GM18951 (cell line): Measurements from ENCODE around the gene SMIM38.

Experiments used
- POLR2A ChIP-seq: IDR thresholded peaks from 4 replicates; pipeline ENCODE4 v1.6.1; 2011; ENCODE audit warnings: mild to moderate bottlenecking; ENCODE audit not compliant: insufficient read length, insufficient read depth; ENCODE audit errors: extremely low read depth
- in situ Hi-C: fragments of 300-500 bp; cut with MboI; formaldehyde crosslinking; loops from one replicate; pipeline ENCODE4 v1.12.0; 2022; ENCODE audit warnings: low sequenced_read_pairs, mixed read lengths, inconsistent platforms; ENCODE audit not compliant: unreplicated experiment

Gene SMIM38

DNA sequence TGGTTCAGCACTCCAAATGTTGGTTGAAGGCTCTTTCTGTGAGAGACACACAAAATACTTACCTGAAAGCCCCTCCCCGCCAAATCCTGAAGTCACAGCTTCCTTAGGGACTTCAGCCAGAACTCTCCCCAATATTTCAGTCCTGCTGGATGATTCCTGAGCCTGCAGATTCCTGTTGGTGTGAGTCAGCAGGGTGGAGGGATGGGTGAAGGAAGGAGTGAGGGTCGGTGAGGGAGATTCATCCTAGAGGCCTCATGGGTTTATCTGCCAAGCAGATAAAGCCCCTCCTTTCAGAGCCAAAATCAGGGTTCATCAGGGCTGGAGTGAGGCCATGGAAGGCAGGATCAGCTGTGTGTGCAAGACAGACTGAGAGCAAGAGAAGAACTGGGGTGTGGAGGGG, 37.9 kb downstream of the SMIM38 start:
- in situ Hi-C loops: no loop called here
- no peak for TF ChIP-seq POLR2A

DNA sequence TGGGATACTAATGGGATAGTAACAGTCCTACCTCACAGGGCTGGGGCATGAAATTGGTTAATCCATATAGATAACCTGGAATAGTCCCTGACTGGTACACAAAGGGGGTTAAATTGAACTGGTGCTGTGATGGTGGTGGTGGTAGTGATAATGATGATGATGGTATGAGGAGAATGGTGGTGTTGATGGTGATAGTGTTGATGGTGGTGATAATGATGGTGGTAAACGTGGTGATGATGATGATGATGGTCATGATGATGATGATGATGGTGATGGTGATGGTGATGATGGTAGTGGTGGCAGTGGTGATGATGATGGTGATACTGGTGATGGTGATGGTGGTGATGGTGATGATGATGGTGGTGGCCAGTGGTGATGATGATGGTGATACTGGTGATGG, 38.7 kb downstream of the SMIM38 start:
- in situ Hi-C loops: no loop called here
- no peak for TF ChIP-seq POLR2A

DNA sequence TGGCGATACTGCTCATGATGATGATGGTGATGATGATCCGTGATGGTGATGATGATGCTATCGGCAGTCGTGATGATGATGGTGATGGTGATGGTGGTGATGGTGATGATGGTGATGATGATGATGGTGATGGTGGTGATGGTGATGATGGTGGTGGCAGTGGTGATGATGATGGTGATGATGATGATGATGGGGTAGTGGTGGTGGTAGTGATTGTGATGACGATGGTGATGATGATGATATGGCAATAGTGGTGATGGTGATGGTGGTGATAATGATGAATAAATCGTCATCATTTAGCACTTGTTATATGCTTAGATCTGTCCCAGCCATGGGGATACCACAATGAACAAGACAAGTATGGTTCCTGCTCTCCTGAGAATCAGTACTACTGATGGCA, 39.2 kb downstream of the SMIM38 start:
- no peak for TF ChIP-seq POLR2A
- in situ Hi-C loops: no loop called here

DNA sequence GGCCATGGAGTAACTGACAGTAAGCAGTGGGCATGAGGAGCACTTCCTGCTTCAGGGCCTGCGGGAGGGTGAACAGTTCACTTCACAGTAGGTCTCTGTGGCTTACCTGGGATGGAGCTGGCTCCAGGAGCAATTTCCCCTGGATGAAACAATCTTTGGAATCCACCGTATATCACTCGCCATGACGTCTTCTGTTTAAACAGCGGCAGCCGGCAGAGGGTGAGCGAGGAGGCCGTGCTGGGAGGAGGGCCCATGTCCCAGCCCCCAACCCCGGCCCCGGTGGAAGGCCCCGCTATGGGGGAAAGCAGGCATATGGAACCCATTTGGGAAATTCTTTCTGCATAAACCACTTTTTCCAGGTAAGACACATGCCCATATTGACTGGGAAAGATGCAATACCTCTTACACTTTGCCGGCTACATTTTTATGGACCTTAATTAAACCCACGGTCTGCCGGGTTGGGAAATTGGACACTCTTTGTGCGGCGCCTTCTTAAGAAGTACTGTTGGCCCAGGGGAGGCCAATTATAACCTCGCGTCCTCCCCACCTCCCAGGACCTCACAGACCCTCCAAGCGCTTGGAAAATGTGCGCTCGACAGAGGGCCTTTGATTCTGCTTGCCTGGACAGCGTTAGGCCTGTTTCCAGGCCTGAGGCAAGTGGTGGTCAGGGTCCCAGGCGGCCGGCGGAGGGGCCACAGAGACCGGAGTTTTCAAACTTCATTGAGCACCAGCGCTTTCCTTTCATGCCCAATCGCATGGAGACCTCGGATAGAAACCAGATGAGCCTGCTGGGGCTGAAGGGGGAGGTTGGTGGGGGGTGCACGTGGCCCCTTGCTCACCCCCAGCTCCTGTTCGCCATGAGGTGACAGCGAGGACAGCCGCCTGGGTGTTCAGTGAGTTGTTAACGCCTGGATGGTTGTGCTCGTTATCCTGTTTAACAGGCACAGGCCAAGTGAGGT, 40.4 kb downstream of the SMIM38 start:
- in situ Hi-C loops: no loop called here
- no peak for TF ChIP-seq POLR2A

DNA sequence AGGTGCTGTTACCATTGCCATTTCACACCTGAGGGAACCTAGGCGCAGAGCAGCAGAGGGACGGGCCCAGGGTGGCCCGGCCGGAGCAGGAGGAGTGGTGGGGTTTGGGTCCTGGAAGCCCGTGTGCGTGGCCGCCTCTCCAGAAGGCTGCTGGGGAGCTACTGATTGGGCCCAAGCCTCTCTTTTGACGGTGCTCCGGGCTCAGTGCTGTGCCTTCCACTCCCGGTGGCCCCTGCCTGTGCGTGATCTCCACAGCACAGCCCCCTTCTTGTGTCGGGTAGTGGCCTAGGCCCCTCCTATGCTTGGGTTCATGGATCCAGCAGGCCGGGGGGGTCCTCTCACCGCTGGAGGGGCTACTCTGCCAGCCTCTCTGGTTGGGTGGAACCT, 41.0 kb downstream of the SMIM38 start:
- no peak for TF ChIP-seq POLR2A

DNA sequence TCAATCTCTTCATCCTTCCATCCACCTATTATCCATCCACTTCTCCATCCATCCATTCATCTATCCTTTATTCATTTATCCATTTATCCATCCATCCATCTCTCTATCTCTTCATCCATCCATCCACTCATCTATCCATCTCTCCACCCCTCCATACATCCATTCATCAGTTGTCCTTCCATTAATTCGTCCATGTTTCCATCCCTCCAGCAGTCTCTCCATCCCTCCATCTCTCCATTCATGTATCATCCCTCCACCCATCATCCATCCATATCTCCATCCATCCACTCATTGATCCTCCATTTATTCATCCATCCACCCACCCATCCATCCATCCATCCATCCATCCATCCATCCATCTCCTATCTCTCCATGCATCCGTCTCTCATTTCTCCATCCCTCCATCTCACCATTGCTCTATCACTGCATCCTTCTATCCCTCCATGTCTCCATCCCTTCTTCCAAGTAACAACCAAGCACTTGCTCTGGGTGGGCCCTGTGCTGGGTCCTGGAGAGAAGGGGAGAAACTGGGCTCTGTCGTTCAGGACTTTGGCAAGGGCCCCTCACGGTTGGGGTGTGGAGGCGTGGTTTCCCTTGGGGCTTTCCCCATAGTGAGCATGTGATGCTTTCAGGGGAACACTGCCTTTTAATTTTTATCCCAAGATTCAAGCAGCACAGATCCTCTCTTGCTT, 43.3 kb downstream of the SMIM38 start:
- in situ Hi-C loops: no loop called here

More for the DNA sequence above, 41.0 kb downstream of the SMIM38 start:
- in situ Hi-C loops: no loop called here

DNA sequence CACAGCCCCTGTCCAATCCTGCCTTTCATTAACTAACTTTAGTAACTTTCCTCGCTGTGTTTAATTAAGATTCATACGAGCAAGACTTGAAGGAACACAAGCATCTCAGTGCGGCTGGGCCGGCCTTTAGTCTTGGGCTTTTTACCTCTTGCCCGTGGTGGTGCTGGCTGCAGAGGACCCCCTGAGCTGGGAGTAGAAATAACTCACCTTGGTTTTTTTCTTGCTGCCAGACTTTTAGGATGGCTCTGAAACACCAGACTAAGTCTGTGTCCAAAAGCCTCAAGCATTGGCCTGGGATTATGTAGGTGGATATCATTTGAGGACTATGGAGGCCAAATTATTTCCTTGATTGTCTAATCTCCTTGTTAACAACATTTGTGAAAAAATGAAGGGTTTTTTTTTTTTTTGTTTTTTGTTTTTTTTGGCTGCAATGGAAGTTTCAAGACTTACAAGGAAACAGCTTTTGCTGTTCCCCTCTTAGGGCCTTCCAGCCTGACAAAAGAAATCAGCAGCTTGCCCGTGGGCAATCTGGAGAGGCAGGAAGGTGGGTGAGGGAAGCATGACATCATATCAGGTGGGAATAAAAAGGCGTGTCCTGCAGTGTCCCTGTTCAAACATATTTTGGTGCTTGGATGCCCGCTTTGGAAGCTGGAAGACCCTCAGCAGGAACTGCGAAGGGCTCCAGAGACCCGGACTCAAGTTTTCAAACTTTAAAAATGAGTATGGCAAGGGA, 44.0 kb downstream of the SMIM38 start:
- in situ Hi-C loops: no loop called here
- no peak for TF ChIP-seq POLR2A

More for the DNA sequence above, 43.3 kb downstream of the SMIM38 start:
- no peak for TF ChIP-seq POLR2A

DNA sequence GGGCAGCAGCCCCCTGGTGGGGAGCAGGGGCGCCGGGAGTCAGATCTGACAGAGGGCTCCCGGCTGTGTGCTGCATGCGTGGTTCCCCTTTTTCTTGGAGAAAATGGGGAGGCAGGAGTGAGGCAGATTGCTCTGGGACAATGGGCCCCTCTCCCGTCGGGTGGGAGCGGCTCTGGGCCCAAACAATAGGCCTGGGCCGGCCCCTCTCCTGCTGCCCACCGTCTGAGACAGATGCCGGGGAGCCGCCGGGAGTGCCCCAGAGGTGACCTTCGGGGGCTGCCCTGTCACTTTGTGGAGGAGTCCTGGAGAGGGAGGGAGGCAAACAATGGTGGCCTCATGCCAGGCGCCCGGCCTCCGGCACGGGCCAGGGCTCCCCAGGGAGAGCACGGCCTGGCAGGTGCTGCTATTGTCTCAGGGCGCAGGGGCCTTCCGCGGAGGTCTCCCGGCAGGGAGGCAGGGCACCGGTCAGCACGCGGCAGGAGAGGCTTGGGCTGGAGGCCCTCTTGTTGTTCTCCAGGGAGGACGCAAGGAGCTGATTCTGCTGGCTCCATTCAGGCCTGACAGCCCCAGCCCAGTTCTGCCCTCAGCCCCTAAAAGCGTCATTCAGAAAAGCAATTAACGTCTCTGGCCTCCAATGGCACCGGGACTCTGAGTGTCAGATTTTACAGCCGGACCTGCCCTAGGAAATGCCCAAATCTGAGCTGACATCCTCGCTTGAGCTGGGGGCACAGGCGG, 44.8 kb downstream of the SMIM38 start:
- in situ Hi-C loops: no loop called here
- TF ChIP-seq POLR2A: no peak

DNA sequence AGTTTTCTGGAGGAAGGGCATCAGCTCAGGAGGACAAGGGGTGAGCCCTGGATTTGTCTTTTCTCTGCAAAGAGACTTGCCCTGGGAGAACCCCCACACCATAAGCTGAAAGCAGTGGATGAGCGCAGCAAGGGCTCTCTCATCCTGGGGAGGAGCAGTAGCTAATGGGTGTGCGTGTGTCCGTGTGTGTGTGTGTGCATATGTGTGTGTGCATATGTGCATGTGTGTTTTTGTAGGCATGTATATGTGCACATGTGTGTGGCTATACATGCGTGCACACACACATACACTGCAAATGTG, 45.3 kb downstream of the SMIM38 start:
- in situ Hi-C loops: no loop called here
- no peak for TF ChIP-seq POLR2A

DNA sequence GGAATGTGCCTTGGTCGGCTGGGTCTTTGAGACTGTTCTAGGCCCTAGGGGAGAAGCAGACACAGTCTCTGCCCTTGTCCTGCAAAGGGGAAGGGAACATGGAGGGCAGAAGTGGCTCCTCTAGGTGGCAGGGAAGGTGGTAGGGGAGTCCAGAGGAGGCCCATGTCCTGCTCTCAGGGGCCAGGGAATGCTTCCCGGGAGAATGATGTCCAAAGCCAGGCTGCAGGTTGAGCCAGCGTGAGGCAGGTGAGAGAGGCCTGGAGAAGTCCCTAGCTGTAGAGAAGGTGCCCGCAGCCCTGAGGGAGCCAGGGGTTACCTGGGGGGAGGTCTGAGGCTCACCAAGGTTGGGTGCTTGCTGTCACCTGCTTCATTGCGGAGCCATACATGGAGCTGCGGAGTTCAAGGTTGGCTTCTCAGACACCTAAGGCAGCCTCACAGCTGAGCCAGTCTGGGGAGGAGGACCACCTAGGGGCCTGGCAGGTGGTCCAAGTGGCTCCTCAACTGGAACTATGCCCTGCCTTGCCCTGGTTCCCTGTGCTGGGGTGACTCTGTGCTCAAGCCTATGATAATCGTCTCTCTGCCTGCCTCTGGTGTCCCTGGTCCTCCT, 46.1 kb downstream of the SMIM38 start:
- in situ Hi-C loops: no loop called here
- no peak for TF ChIP-seq POLR2A

DNA sequence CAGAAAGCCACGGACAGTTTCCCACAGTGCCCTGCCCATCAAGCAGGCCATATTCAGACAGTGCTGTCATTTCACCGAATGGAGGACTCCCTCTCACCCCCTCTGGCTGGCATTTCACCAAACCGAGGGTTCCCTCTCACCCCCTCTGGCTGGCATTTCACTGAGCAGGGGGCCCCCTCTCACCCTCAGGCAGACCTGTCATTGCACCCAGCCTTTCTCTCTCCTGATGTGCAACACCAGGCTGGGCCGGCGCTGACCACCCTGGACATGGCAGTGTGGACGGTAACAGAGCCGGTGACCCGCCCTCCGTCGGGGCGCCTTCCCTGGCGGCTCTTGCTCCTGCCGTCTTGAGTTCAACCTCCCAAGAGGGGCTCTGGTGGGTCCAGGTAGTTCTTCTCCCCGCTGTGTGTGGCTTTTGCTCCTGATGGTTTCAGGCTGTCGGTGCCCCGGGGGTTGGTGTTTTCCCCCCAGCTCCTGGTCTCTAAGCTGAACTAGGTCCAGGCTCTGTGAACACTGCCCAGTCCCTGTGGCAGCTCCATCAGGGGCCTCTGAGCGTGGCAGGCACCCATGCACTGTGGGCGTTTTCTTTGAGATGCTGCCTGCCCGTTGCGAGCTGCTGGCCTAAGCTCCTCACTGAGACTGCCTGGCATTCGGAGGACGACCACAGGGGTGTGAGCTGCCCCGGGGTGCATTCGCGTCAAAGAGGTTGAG, 46.9 kb downstream of the SMIM38 start:
- in situ Hi-C loops: no loop called here
- TF ChIP-seq POLR2A: no peak

DNA sequence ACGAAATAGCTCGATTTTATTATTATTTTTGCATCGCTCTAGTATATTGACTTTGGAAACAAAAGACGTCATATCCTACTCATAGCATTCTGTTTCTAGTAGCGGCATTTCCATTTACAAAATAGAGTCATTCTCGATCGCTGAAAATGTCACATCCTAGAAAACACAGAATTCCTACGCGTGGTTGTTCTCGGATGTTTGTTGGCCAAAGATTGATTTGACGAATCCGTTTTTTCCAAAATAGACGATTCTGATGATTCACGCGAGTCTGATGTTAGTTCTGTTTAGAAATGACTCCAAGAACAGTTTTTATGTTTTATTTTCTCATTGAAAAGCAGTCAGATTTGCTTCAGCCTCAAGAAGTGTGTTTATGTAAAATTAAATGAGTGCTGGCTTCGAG, 47.6 kb downstream of the SMIM38 start:
- in situ Hi-C loops: no loop called here
- no peak for TF ChIP-seq POLR2A

DNA sequence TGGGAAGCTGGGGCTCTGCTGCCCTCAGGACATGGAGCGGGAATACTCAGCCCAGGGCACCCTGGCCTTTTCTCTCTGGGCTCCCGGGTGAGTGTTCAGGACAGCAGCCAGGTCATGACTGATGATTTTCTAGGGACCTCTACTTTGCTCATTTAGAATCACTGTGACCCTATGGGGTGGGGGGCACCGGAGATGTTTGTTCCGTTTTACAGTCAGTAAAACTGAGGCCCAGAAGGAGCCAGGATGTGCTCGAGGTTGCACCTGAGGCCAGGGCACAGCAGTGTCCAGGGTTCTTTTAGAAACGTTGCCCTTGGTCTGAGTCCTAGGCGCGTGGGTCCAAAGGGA, 48.1 kb downstream of the SMIM38 start:
- no peak for TF ChIP-seq POLR2A
- in situ Hi-C loops: no loop called here
